PC-9 (cell line): ENCODE data around the gene UBE2QL1.

Source experiments
- CTCF ChIP-seq: fragments of 200-600 bp; sonication (generic); conservative IDR thresholded peaks from 2 replicates; pipeline ENCODE4 v1.6.1; 2017; ENCODE audit warnings: mixed run types, antibody characterized with exemption, mild to moderate bottlenecking, moderate library complexity
- EZH2 ChIP-seq: fragments of 200-600 bp; sonication (generic); IDR thresholded peaks from 2 replicates; pipeline ENCODE4 v1.8.0; 2017; ENCODE audit warnings: antibody characterized with exemption, low read depth

- no peak for TF ChIP-seq CTCF
- TF ChIP-seq EZH2, result no peak
Measured at GRCh38 chr5:6430418-6431028, 18.1 kb upstream of the UBE2QL1 start.
